H1 (cell line): ENCODE results near the gene WNT9A. TPM values are rescaled to one million over a fixed set of nuclear protein-coding genes. Genes with fewer than 3 reads are reported as not detected.

Experiments used
- CTCF ChIA-PET: fragments of 300-600 bp; sonication (Branson Sonifier 250); formaldehyde crosslinking; loops from one replicate; lab custom pipeline; 2021; ENCODE audit not compliant: partially characterized antibody; lab: Charles Lee
- POLR2A ChIA-PET: fragments of 300-600 bp; sonication (Branson Sonifier 250); formaldehyde crosslinking; loops from one replicate; lab custom pipeline; 2021; ENCODE audit warnings: inconsistent platforms; ENCODE audit not compliant: partially characterized antibody; lab: Charles Lee
- DNase-seq, 2 experiments: peaks; one replicate each; pipeline versions ENCODE4 v3.0.0 to v3.0.0-alpha.2; 2010 to 2022; ENCODE audit warnings: low spot score in 2 of 2, low read depth in 1 of 2, mixed read lengths in 1 of 2
- FAIRE-seq: peaks from 2 replicates; lab custom pipeline; 2011; peaks lifted over from hg19 to GRCh38; lab: Jason Lieb, UNC
- H2AFZ ChIP-seq: 2 replicates; pipeline ENCODE4 v1.8.1; 2012; ENCODE audit warnings: low read length, inconsistent platforms
- H2AK5ac ChIP-seq: 2 replicates; pipeline ENCODE4 v1.6.1; 2013; ENCODE audit warnings: low read depth, low read length
- H2BK120ac ChIP-seq: replicated peaks from 2 replicates; pipeline ENCODE3; 2013; ENCODE audit warnings: low read depth, low read length, inconsistent platforms
- H2BK12ac ChIP-seq: 2 replicates; pipeline ENCODE4 v1.6.1; 2013; ENCODE audit warnings: low read depth, low read length
- H2BK15ac ChIP-seq: 2 replicates; pipeline ENCODE4 v1.6.1; 2013; ENCODE audit warnings: low read length
- H2BK20ac ChIP-seq: 2 replicates; pipeline ENCODE4 v1.6.1; 2013; ENCODE audit warnings: low read length
- H2BK5ac ChIP-seq: 2 replicates; pipeline ENCODE4 v1.6.1; 2013; ENCODE audit warnings: low read depth, low read length
- H3K14ac ChIP-seq: 2 replicates; pipeline ENCODE4 v1.6.1; 2013; ENCODE audit warnings: inconsistent platforms; ENCODE audit not compliant: insufficient read length
- H3K18ac ChIP-seq: 2 replicates; pipeline ENCODE4 v1.6.1; 2013; ENCODE audit warnings: low read length; ENCODE audit errors: extremely low read depth
- H3K23ac ChIP-seq: 2 replicates; pipeline ENCODE4 v1.6.1; 2013; ENCODE audit warnings: inconsistent platforms; ENCODE audit not compliant: insufficient read length
- H3K23me2 ChIP-seq: 2 replicates; pipeline ENCODE4 v1.6.1; 2013; ENCODE audit warnings: low read depth, low read length
- H3K27ac ChIP-seq: 2 replicates; pipeline ENCODE4 v1.6.1; 2011; ENCODE audit warnings: low read depth, low read length, inconsistent platforms
- H3K27me3 ChIP-seq, 4 experiments: replicated peaks in 1 of 4; 1 replicate in 1 of 4; 2 replicates in 3 of 4; pipeline versions ENCODE4 v1.6.1 to v1.8.1; 2011 to 2013; ENCODE audit warnings: low read length in 3 of 4, mild to moderate bottlenecking in 3 of 4, inconsistent platforms in 2 of 4, mixed read lengths in 2 of 4, moderate library complexity in 1 of 4; ENCODE audit not compliant: control insufficient read depth in 3 of 4, insufficient read depth in 3 of 4; ENCODE audit errors: extremely low read depth in 1 of 4
- H3K36me3 ChIP-seq, 4 experiments: 2 replicates each; pipeline versions ENCODE4 v1.6.1 to v1.8.1; 2011 to 2013; ENCODE audit warnings: mild to moderate bottlenecking in 4 of 4, low read length in 3 of 4, moderate library complexity in 2 of 4, control low read depth in 1 of 4, inconsistent platforms in 1 of 4; ENCODE audit not compliant: insufficient read depth in 4 of 4, control insufficient read depth in 2 of 4
- H3K4ac ChIP-seq: replicated peaks from 2 replicates; pipeline ENCODE3; 2013; ENCODE audit warnings: low read length, low read depth, mixed read lengths, inconsistent platforms; ENCODE audit not compliant: insufficient read length
- H3K4me1 ChIP-seq, 4 experiments: replicated peaks in 1 of 4; 1 replicate in 1 of 4; 2 replicates in 3 of 4; pipeline versions ENCODE4 v1.6.1 to v1.8.1; 2011 to 2013; ENCODE audit warnings: low read length in 3 of 4, inconsistent platforms in 2 of 4, mixed read lengths in 1 of 4; ENCODE audit not compliant: insufficient read depth in 4 of 4, control insufficient read depth in 3 of 4
- H3K4me2 ChIP-seq, 2 experiments: 2 replicates each; pipeline versions ENCODE4 v1.6.1 to v1.8.1; 2011 to 2013; ENCODE audit warnings: low read depth in 2 of 2, low read length in 2 of 2, control low read depth in 1 of 2, inconsistent platforms in 1 of 2, mild to moderate bottlenecking in 1 of 2; ENCODE audit not compliant: insufficient read depth in 1 of 2
- H3K4me3 ChIP-seq, 4 experiments: fragments of 200-600, 300-600 bp in 1 of 4; sonication (generic), shearing (Covaris generic), sonication (Bioruptor Twin) in 1 of 4; 2 replicates each; pipeline versions ENCODE4 v1.5.1 to v1.8.1; 2011 to 2016; ENCODE audit warnings: low read length in 4 of 4, low read depth in 3 of 4, control low read depth in 2 of 4, inconsistent platforms in 2 of 4, mild to moderate bottlenecking in 2 of 4, mixed read lengths in 1 of 4, moderate library complexity in 1 of 4; ENCODE audit not compliant: insufficient read depth in 2 of 4; ENCODE audit errors: extremely low read depth in 1 of 4
- H3K56ac ChIP-seq: replicated peaks from 2 replicates; pipeline ENCODE3; 2013; ENCODE audit warnings: low read depth, mild to moderate bottlenecking, mixed read lengths, low read length, inconsistent platforms; ENCODE audit not compliant: insufficient read length
- H3K79me1 ChIP-seq: 2 replicates; pipeline ENCODE4 v1.6.1; 2013; ENCODE audit warnings: low read depth, low read length, control low read depth
- H3K79me2 ChIP-seq, 2 experiments: 2 replicates each; pipeline versions ENCODE4 v1.6.1 to v1.8.1; 2012 to 2013; ENCODE audit warnings: low read length in 2 of 2, mild to moderate bottlenecking in 2 of 2, inconsistent platforms in 1 of 2; ENCODE audit not compliant: insufficient read depth in 2 of 2, control insufficient read depth in 1 of 2
- H3K9ac ChIP-seq, 4 experiments: replicated peaks in 1 of 4; 1 replicate in 1 of 4; 2 replicates in 3 of 4; pipeline versions ENCODE4 v1.6.1 to v1.8.1; 2011 to 2013; ENCODE audit warnings: low read depth in 3 of 4, low read length in 3 of 4, control low read depth in 2 of 4, mild to moderate bottlenecking in 2 of 4, moderate library complexity in 2 of 4, inconsistent platforms in 1 of 4; ENCODE audit errors: extremely low read depth in 1 of 4
- H3K9me3 ChIP-seq, 2 experiments: 2 replicates each; pipeline versions ENCODE4 v1.6.1 to v1.8.1; 2012 to 2013; ENCODE audit warnings: mild to moderate bottlenecking in 2 of 2, moderate library complexity in 2 of 2, control low read depth in 1 of 2, inconsistent platforms in 1 of 2, low read depth in 1 of 2, low read length in 1 of 2, mixed read lengths in 1 of 2; ENCODE audit not compliant: insufficient read depth in 2 of 2
- H4K20me1 ChIP-seq, 2 experiments: replicated peaks in 1 of 2; 2 replicates each; pipeline versions ENCODE3 to v1.8.1; 2011 to 2013; ENCODE audit warnings: inconsistent platforms in 2 of 2, low read length in 2 of 2, mild to moderate bottlenecking in 1 of 2; ENCODE audit not compliant: insufficient read depth in 2 of 2, control insufficient read depth in 1 of 2
- H4K5ac ChIP-seq: 2 replicates; pipeline ENCODE4 v1.6.1; 2013; ENCODE audit warnings: low read length, low read depth, mixed read lengths, inconsistent platforms; ENCODE audit not compliant: insufficient read length
- H4K8ac ChIP-seq: 2 replicates; pipeline ENCODE4 v1.8.0; 2013; ENCODE audit warnings: mild to moderate bottlenecking, moderate library complexity, low read length, inconsistent platforms; ENCODE audit not compliant: insufficient read depth; ENCODE audit errors: extremely low read depth
- H4K91ac ChIP-seq: replicated peaks from 2 replicates; pipeline ENCODE3; 2013; ENCODE audit warnings: low read length, mixed read lengths, inconsistent platforms; ENCODE audit not compliant: insufficient read length
- HDAC2 ChIP-seq, 2 experiments: fragments of 300-600 bp in 1 of 2; sonication (generic) in 1 of 2; IDR thresholded peaks; 2 replicates each; pipeline ENCODE4 v1.6.1; 2011 to 2012; ENCODE audit warnings: low read depth in 2 of 2, low read length in 2 of 2, mild to moderate bottlenecking in 2 of 2, moderate library complexity in 2 of 2, borderline replicate concordance in 1 of 2, inconsistent platforms in 1 of 2
- KDM1A ChIP-seq: fragments of 200-600, 300-600 bp; sonication (generic); IDR thresholded peaks from 2 replicates; pipeline ENCODE4 v1.7.1; 2016; ENCODE audit warnings: mild to moderate bottlenecking, low read length, borderline replicate concordance
- POLR2A ChIP-seq, 2 experiments: IDR thresholded peaks; 1 replicate in 1 of 2; 2 replicates in 1 of 2; pipeline ENCODE4 v1.6.1; 2011; ENCODE audit warnings: low read depth in 2 of 2, low read length in 2 of 2, mild to moderate bottlenecking in 2 of 2; ENCODE audit errors: control extremely low read depth in 1 of 2
- SIX5 ChIP-seq: IDR thresholded peaks from 2 replicates; pipeline ENCODE4 v1.6.1; 2011; ENCODE audit warnings: mild to moderate bottlenecking, low read depth, low read length
- TAF1 ChIP-seq: IDR thresholded peaks from 2 replicates; pipeline ENCODE4 v1.6.1; 2011; ENCODE audit warnings: mild to moderate bottlenecking, low read depth, low read length
- WGBS, 2 experiments: shearing (Covaris generic) in 1 of 2; methylation state at CpG; one replicate each; pipeline versions ENCODE4 v1.1.6 to v1.1.7; 2013 to 2015; ENCODE audit warnings: low lambda C conversion rate in 2 of 2, mixed read lengths in 2 of 2, inconsistent platforms in 1 of 2, low coverage in 1 of 2, missing lambda C conversion rate in 1 of 2; ENCODE audit not compliant: insufficient replicate concordance in 2 of 2, insufficient coverage in 1 of 2, insufficient read length in 1 of 2; ENCODE audit errors: extremely low coverage in 1 of 2, missing lambda C conversion rate in 1 of 2; 5-methylcytosine and 5-hydroxymethylcytosine counted together
- polyA plus RNA-seq, 7 experiments: library from polyadenylated mRNA; depleted of rRNA in 3 of 7; stranded (reverse) in 5 of 7; unstranded in 2 of 7; fragments of >200 nt in 5 of 7; fragments of 200-250 nt in 2 of 7; gene quantifications; 1 replicate in 5 of 7; 2 replicates in 1 of 7; 4 replicates in 1 of 7; pipeline versions ENCODE4 v1.2.1 to v1.2.3, GENCODE V29; 2011 to 2013; ENCODE audit warnings: missing spikeins in 2 of 7, mixed read lengths in 2 of 7
- total RNA-seq: library from RNA; stranded (reverse); fragmentation: NEBNext Ultra II Directional; extraction: Animal tissue kit (Norgen Biotek cat#: 25700); gene quantifications from 2 replicates; pipeline ENCODE4 v1.2.1, GENCODE V29; 2021

The WNT9A gene
- total and polyA plus RNA-seq, 2 of the 8 experiments (the other 6 are each of a cell fraction or from before 2014, with no cell fraction given), result 1.1 to 1.5 TPM

DNA sequence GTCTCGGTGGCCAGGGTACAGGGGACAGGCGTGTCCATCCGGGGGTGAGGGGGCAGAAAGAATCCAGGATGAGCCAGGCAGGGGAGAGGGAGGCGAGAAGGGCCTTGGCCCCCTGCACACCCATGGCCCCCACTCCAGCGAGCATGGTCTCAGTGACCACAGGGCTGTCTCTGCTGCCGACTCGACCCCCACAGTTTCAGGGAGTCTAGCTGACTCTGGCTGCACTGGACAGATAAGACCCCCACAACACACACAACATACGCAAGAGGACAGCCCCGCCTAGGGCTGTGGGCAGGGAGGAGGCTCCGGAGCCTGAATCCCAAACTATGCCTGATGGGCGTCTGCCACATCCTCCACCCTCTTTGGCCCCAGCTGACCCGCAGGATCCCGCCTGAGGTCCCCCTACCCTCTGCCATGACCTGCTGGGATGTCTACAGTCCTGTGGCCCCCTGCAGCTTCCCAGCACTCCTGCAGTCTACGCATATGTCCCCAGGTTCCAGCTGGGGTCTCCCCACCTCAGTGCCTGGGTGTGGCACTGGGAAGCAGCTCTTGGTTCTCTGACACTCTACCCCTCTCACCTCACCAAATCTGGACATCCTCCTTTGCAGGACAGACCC lies 22.0 kb downstream of the WNT9A start:
- WGBS, 2 experiments, result 90% methylated on average over 11 of the region's 14 CpGs; no CpG with 5 or more reads in 1 of the 2 experiments
- Histone ChIP-seq H3K18ac (no peak overlapping the region), H3K4me3 (no peak overlapping the region), H2BK5ac (no peak overlapping the region), H4K20me1 (no peaks in the 10 kb centered on the region), H4K8ac (no peak overlapping the region), H3K23ac (no peak overlapping the region), H2BK120ac (no peak overlapping the region), H3K56ac (no peak overlapping the region), H3K36me3 (no peaks in the 10 kb centered on the region), H2BK20ac (no peak overlapping the region), H2AFZ (no peak overlapping the region), H2BK12ac (no peak overlapping the region), H4K91ac (no peak overlapping the region), H4K5ac (no peak overlapping the region), H2AK5ac (no peak overlapping the region), H3K27ac (no peak overlapping the region), H3K9ac (no peak overlapping the region), H3K23me2 (no peaks in the 10 kb centered on the region), H3K4me1 (peaks cover 0 to 8% (median 4%) of the 10 kb centered on the region in 4 experiments; a peak in 4 of 7 replicates), H3K9me3 (no peaks in the 10 kb centered on the region), H3K27me3 (no peaks in the 10 kb centered on the region; a peak in 1 of 7 replicates), H3K4ac (no peak overlapping the region), H3K79me1 (0 out of 2 replicates have a peak, but pooled peaks cover 3% of the 10 kb centered on the region), H3K4me2 (no peak overlapping the region), H3K79me2 (no peaks in the 10 kb centered on the region), H3K14ac (no peak overlapping the region), H2BK15ac (no peak overlapping the region)
- DNase-seq (no peak), FAIRE-seq (no peak)
- TF ChIP-seq SIX5 (no peak), TAF1 (no peak), HDAC2 (IDR thresholded peaks at IDR 0.05; ENCODE audit: borderline replicate concordance in 1 of 2, low read depth in 2 of 2, low read length in 2 of 2) (no peak), KDM1A (no peak), POLR2A (IDR thresholded peaks at IDR 0.05; ENCODE audit: control extremely low read depth in 1 of 2, low read depth in 2 of 2, low read length in 2 of 2) (no peak)
- CTCF ChIA-PET, result interaction anchor here (1.3 to 2.1 kb wide), 2 partner anchors 17 to 28 kb away, joined by 5 to 6 read pairs; no protein-coding TSS in a partner anchor
- POLR2A ChIA-PET, result no interaction called here
